HCT116 (cell line): ENCODE measurements around the gene DCLRE1B. TPM values are rescaled to one million over a fixed set of nuclear protein-coding genes. Genes with fewer than 3 reads are reported as not detected.
A peak's percentile ranks its signal among the peaks of the same experiment; 100 is the strongest.

Experiments
- ATAC-seq: fragments of 200-7000 bp; cut with Tn5 transposase; 2 replicates; pipeline ENCODE4 v1.9.1; 2020; ENCODE audit warnings: mild to moderate bottlenecking, moderate library complexity
- BruUV-seq: library from RNA; stranded (reverse); fragments of 400-500 nt; replicated peaks from 2 replicates; lab custom pipeline; 2021; lab: Mats Ljungman, UMichigan
- CTCF ChIA-PET: fragments of 300-600 bp; sonication (Branson Sonifier 250); formaldehyde crosslinking; loops from one replicate; lab custom pipeline; 2021; ENCODE audit warnings: antibody characterized with exemption; lab: Charles Lee
- POLR2A ChIA-PET: fragments of 300-600, 350-600 bp; sonication (Branson Sonifier 250); formaldehyde crosslinking; loops from one replicate; lab custom pipeline; 2021; ENCODE audit warnings: antibody characterized with exemption; lab: Charles Lee
- RAD21 ChIA-PET, 2 experiments: fragments of 300-600 bp; sonication (Branson Sonifier 250); formaldehyde crosslinking; loops; one replicate each; lab custom pipeline; 2023; ENCODE audit warnings: low total read pairs in 2 of 2; ENCODE audit not compliant: uncharacterized antibody in 2 of 2, unreplicated experiment in 2 of 2, low non-redundant PET in 1 of 2; lab: Charles Lee
- DNase-seq: peaks from one replicate; pipeline ENCODE4 v3.0.0-alpha.2; 2010; ENCODE audit warnings: low read depth, low spot score
- H2AFZ ChIP-seq: fragments of 200-600 bp; shearing (Covaris generic), sonication (generic); 2 replicates; pipeline ENCODE4 v1.6.1; 2017; ENCODE audit warnings: low read depth, mixed run types, mixed read lengths, antibody characterized with exemption, low read length; ENCODE audit not compliant: poor library complexity, severe bottlenecking
- H3K27ac ChIP-seq: 2 replicates; pipeline ENCODE4 v1.5.1; 2012; ENCODE audit warnings: low read depth, low read length
- H3K27me3 ChIP-seq: fragments of 200-600 bp; sonication (generic); 2 replicates; pipeline ENCODE4 v1.6.1; 2016; ENCODE audit warnings: mixed run types, low read length, mixed read lengths; ENCODE audit not compliant: insufficient read depth
- H3K36me3 ChIP-seq, 2 experiments: fragments of 200-500 bp in 1 of 2; fragments of 200-600 bp in 1 of 2; sonication (Bioruptor generic) in 1 of 2; sonication (generic) in 1 of 2; 2 replicates each; pipeline versions ENCODE4 v1.5.1 to v1.6.1; 2014 to 2016; ENCODE audit warnings: low read length in 2 of 2, inconsistent platforms in 1 of 2, mixed read lengths in 1 of 2, mixed run types in 1 of 2; ENCODE audit not compliant: insufficient read depth in 2 of 2, control insufficient read depth in 1 of 2
- H3K4me1 ChIP-seq, 2 experiments: fragments of 200-600 bp in 1 of 2; sonication (generic) in 1 of 2; 2 replicates each; pipeline versions ENCODE4 v1.5.1 to v1.6.1; 2012 to 2017; ENCODE audit warnings: low read length in 2 of 2, inconsistent platforms in 1 of 2, mild to moderate bottlenecking in 1 of 2, mixed read lengths in 1 of 2, mixed run types in 1 of 2, moderate library complexity in 1 of 2; ENCODE audit not compliant: insufficient read depth in 2 of 2, control insufficient read depth in 1 of 2
- H3K4me2 ChIP-seq: fragments of 200-600 bp; sonication (generic); 2 replicates; pipeline ENCODE4 v1.6.1; 2017; ENCODE audit warnings: mixed run types, low read length, mixed read lengths
- H3K4me3 ChIP-seq, 2 experiments: fragments of 200-600 bp in 1 of 2; sonication (generic) in 1 of 2; replicated peaks in 1 of 2; 2 replicates each; pipeline ENCODE4 v1.5.1; 2011 to 2016; ENCODE audit warnings: low read length in 2 of 2, control low read depth in 1 of 2, low read depth in 1 of 2, mild to moderate bottlenecking in 1 of 2, mixed read lengths in 1 of 2, mixed run types in 1 of 2
- H3K79me2 ChIP-seq: fragments of 200-600 bp; sonication (generic); 2 replicates; pipeline ENCODE4 v1.6.1; 2017; ENCODE audit warnings: mild to moderate bottlenecking, mixed run types, low read length, moderate library complexity, mixed read lengths; ENCODE audit not compliant: insufficient read depth
- H3K9ac ChIP-seq: fragments of 200-600 bp; sonication (generic); 2 replicates; pipeline ENCODE4 v1.6.1; 2016; ENCODE audit warnings: low read length, mixed read lengths
- H3K9me2 ChIP-seq: fragments of 200-600 bp; sonication (generic), shearing (Covaris generic); 2 replicates; pipeline ENCODE4 v1.6.1; 2017; ENCODE audit warnings: mixed run types, mild to moderate bottlenecking, moderate library complexity; ENCODE audit not compliant: insufficient read depth
- H3K9me3 ChIP-seq, 2 experiments: fragments of 200-500 bp in 1 of 2; fragments of 200-600 bp in 1 of 2; sonication (Bioruptor generic) in 1 of 2; sonication (generic) in 1 of 2; 2 replicates each; pipeline ENCODE4 v1.6.1; 2014 to 2017; ENCODE audit warnings: low read length in 2 of 2, mixed read lengths in 2 of 2, inconsistent platforms in 1 of 2, low read depth in 1 of 2, mild to moderate bottlenecking in 1 of 2, mixed run types in 1 of 2, moderate library complexity in 1 of 2; ENCODE audit not compliant: control insufficient read depth in 1 of 2, insufficient read depth in 1 of 2
- H4K20me1 ChIP-seq: fragments of 200-600 bp; sonication (generic), shearing (Covaris generic); 2 replicates; pipeline ENCODE4 v1.6.1; 2017; ENCODE audit warnings: mixed run types, mild to moderate bottlenecking, moderate library complexity; ENCODE audit not compliant: insufficient read depth
- CTCF ChIP-seq, 3 experiments: fragments of 200-600 bp in 1 of 3; sonication (generic) in 1 of 3; IDR thresholded peaks in 2 of 3; conservative IDR thresholded peaks in 1 of 3; 2 replicates each; pipeline ENCODE4 v1.5.1; 2012 to 2017; ENCODE audit warnings: low read depth in 2 of 3, low read length in 2 of 3, antibody characterized with exemption in 1 of 3, borderline replicate concordance in 1 of 3, control low read depth in 1 of 3, mild to moderate bottlenecking in 1 of 3, mixed read lengths in 1 of 3, mixed run types in 1 of 3, moderate library complexity in 1 of 3; ENCODE audit not compliant: insufficient read depth in 1 of 3
- EZH2phosphoT487 ChIP-seq: fragments of 200-600 bp; IDR thresholded peaks from 2 replicates; pipeline ENCODE4 v1.6.1; 2018; ENCODE audit warnings: antibody characterized with exemption, borderline replicate concordance
- FOSL1 ChIP-seq: IDR thresholded peaks from 2 replicates; pipeline ENCODE4 v1.6.1; 2012; ENCODE audit warnings: low read depth
- JUND ChIP-seq: IDR thresholded peaks from 2 replicates; pipeline ENCODE4 v1.6.1; 2012
- REST ChIP-seq: IDR thresholded peaks from 2 replicates; pipeline ENCODE4 v1.6.1; 2012; ENCODE audit warnings: low read depth
- SP1 ChIP-seq: IDR thresholded peaks from 2 replicates; pipeline ENCODE4 v1.6.1; 2012; ENCODE audit warnings: low read depth
- intact Hi-C: fragments of 100-400 bp; cut with micrococcal nuclease; formaldehyde crosslinking; loops from 2 replicates; pipeline ENCODE4 v1.10.0; 2022
- total RNA-seq: library from RNA; stranded (reverse); gene quantifications from one replicate; pipeline ENCODE4 v1.2.1, GENCODE V29; 2021; ENCODE audit not compliant: unreplicated experiment

DCLRE1B gene
- total RNA-seq, 1 experiment from 2014 or later = 13.4 TPM

- Histone ChIP-seq H2AFZ (peak overlapping the region; percentile 14), H3K4me1 (no peaks in the 10 kb centered on the region), H3K9ac (no peak overlapping the region), H3K4me2 (no peak overlapping the region), H3K79me2 (no peaks in the 10 kb centered on the region), H4K20me1 (no peaks in the 10 kb centered on the region), H3K9me3 (no peaks in the 10 kb centered on the region), H3K27ac (no peak overlapping the region), H3K27me3 (no peaks in the 10 kb centered on the region), H3K36me3 (no peaks in the 10 kb centered on the region), H3K9me2 (no peaks in the 10 kb centered on the region), H3K4me3 (no peak overlapping the region)
- DNase-seq (no peak), ATAC-seq (no peak)
- RAD21 ChIA-PET = no interaction called here
- BruUV-seq = no TSS peak
- POLR2A ChIA-PET = interaction anchor here (0.5 kb wide), 1 partner anchor 8 kb away, joined by 3 read pairs; no protein-coding TSS in a partner anchor
- CTCF ChIA-PET = no interaction called here
- TF ChIP-seq JUND (peak; percentile 35; the same call in 1 of the 2 replicates), SP1 (peak; percentile 21; the same call in 1 of the 2 replicates), EZH2phosphoT487 (no peak), FOSL1 (peak; percentile 57; the same call in 1 of the 2 replicates), CTCF (IDR thresholded peaks at IDR 0.05 in 2 of 3, conservative IDR thresholded peaks at IDR 0.05 in 1 of 3; ENCODE audit: borderline replicate concordance in 1 of 3, insufficient read depth in 1 of 3, low read depth in 2 of 3, low read length in 2 of 3) (no peak), REST (no peak)
- intact Hi-C loops = no loop called here
These were observed 36.6 kb upstream of the DCLRE1B start for GRCh38 chr1:113868387-113869083.
